GM18519 (cell line): Measurements from ENCODE around the gene SLC30A1.
"Not testable (repeated sequence)": the region's sequence is repeated elsewhere in the genome, so short reads cannot be mapped to it uniquely, and the experiment has no call there.

Experiments
- ATAC-seq: cut with Tn5 transposase; IDR thresholded peaks from one replicate; pipeline ENCODE4 v1.9.1; 2021; ENCODE audit warnings: mild to moderate bottlenecking, moderate library complexity; ENCODE audit not compliant: unreplicated experiment, low FRiP score

SLC30A1 gene

DNA sequence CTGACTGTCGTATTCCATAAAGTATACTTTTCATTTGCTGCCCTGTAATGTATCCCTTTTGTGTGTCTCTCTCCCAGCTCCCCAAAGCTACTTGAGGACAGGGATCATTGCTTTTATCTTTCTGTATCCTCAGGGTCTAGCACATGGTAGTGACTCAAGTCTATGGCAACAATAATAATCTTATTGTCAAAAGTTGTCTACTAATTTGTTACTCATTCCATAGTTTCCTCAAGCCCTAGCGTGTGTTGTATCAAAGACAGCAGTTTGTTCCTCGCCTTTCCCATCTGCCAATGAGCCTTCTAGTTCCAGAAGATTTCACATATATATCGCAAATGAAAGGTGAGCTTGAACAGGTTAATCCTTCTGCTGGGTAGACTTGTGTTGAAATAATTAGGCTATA, 9.8 kb upstream of the SLC30A1 start:
- ATAC-seq = no peak

DNA sequence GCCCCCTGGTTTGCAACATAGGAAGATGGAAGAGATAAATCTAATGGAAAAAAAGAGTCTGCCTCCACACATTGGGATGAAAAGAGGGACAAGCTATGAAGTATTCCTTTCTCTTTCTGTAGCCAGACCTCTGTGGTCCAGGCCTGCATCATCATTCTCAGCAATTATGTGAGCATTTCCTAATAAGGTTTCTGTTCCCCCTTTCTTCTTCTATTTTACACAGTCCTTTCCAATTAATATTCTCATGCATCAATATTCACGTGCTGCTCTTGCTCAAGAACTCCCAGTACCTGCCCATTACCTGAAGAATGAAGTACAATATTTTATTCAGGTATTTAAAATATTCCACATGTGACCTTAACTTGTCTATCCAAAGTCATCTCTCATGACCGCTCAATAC, 8.2 kb upstream of the SLC30A1 start:
- no peak for ATAC-seq

DNA sequence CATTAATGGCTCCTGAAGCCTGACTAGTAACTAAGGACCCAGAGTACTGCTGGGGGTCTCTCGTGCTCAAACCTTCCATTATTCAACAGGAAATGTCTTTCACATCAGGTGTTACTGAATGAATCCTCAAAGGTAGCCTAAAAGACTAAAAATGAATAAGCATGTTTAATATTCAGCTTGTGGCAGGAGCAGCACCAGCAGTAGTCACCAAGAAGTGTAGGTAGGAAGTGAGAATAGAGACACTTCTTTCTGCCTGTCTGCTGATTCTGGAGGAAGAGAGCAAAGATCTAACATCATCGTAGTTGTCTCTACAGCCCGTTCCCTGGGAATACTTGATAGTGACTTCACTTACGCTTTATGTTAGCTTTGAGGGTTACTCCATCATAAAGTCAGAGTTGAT, 7.6 kb upstream of the SLC30A1 start:
- no peak for ATAC-seq

DNA sequence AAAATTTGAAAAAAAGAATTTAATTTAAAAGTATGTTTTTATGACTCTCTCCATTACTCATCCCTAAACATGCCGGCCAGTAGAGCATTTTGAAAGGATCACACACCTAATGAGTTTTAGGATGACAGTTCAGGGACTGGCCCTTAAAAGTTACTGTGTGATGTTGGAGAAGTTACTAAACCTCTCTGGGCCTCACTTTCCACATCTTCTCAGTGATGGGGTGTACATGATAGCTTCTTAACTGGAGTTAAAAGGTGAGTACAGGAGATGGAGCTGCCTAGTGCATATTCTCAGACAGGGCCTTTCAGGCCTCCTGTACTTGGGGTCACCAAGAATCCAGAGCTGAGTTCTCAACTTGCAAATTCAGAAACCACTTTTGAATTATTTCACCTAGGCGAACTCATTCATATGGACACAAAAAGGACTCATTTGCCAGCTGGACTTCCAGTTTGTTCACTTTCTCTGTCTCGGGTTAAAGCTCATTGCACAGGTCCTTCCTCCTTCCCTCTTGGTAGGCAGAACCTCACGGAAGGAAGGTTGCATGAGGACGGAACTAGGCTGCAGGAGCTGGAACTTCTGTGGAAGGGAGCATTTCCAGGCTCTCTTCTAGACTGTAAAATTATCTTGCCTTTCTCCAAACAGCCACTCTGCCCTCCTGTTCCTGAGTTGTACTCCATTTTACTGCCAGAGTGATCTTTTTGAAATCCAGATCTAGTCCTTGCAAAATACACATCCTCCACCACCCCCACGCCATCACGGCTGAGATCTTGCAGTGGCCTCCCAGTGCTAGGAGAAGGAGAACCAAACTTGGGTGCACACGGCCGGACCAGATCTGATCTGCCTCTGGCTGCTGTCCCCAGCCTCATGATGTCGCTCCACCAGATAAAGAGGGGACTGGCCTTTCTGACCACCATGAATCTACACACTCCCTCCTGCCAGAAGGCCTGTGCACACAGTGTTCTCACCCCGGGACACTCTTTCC, 4.3 kb upstream of the SLC30A1 start:
- ATAC-seq = no peak

DNA sequence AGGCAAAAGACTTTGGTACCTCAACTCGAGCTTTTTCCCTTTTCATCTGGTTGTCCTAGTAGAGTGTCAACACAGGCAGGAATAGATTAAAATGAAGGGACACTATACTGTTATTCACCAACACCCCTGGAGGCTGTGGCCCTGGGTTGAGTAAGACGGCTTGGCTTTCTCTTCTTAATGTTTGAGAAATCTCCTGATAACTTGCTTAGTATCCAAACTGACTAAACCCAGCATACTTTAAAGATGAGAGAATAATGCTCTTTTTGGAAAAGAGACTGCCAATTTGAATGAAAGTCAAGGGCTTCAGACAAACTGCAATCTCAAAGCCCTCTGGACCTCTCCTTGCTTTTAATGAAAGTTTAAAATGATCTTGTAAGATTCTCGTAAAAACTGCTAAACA, 2.6 kb upstream of the SLC30A1 start:
- no peak for ATAC-seq

DNA sequence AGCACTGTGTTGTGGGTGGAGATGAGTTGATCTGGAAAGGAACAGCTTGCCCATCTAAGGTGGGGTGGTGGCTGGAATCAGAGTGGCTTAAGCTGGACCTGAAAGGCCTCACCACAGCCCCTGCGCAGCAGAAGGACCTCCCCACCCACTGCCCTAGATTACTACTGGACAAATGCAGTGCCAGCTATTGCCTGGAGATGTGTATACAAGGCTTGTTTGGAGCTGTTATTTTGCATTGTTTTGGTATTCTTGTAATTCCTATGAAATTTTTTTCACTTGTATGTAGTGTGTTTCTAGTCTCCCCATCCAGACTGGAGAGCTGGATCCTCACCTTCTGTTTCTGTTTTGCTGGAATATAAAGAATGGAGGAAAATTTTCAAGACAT, 1.3 kb upstream of the SLC30A1 start:
- ATAC-seq = no peak

DNA sequence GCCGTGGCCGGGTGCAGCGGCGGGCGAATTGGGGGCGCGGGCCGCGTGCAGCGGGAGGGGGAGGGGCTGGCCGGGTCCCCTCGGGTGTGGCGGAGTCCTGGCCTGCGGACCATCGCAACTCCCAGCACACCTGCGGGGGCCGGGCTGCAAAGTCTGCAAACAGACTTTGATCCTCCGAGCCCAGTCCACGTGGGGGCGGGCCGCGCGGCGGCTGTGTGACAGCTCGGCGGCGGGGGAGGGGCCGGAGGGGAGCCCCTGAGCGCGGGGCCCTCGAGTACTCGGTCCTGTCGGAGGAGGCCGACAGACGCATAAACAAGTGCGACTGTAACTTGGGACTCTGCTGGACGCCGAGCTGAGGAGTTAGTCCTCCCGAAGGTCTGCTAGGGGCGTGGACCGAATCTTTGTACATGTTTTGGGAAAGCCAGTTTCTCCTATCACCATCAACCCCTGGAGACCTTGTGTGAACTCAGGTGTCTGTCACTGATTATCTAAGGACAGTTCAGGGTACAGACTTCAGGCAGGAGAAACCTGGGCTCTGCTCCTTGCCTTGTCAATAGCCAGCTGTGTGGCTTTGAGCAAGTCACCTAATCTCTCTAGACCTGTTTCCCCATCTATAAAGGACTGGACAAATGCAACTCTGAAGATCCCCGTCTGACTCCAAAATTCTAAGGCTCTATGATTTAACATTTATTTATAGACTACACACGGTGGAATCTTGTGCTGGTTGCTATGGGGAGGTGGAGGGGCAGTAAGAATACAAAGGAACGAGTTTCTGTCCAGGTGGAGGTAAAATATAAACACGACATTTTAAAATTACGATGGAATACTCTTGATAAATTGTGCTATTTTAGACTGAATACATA, 710 bp upstream of the SLC30A1 start:
- ATAC-seq = peak; percentile 22

DNA sequence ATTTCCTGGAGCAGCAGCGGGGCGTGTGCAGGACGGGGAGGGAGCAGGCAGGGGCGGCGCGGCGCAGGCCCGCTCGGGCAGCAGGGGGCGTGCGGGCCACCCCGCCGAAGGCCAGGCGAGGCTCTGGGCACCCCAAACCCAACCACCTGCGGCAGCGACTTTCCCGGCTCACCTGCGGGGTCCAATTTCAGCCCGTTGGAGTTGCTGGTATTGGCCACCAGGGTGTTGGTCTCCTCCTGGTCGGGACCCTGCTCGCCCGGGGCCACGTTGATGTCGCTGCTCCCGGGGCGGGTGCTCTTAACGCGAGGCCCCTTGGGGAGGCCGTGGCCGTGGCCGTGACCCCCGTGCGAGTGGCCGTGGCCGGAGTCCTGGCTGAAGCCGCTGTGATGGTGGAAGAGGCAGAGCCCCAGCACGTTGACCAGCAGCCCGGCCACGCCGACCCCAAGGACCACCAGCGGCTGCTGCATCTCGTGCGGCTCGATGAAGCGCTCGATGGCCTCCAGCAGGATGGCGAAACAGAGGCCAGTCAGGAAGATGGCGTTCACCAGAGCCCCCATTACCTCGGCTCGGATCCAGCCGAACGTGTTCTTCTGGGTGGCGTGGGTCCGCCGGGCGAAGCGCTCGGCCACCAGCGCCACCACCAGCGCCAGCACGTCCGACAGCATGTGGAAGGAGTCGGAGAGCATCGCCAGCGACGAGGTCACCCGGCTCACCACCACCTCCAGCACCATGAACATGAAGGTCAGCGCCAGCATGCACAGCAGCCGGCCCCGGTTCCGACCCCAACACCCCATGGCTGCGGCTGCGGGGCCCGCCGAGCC, 932 bp downstream of the SLC30A1 start:
- ATAC-seq = peak; percentile 26

DNA sequence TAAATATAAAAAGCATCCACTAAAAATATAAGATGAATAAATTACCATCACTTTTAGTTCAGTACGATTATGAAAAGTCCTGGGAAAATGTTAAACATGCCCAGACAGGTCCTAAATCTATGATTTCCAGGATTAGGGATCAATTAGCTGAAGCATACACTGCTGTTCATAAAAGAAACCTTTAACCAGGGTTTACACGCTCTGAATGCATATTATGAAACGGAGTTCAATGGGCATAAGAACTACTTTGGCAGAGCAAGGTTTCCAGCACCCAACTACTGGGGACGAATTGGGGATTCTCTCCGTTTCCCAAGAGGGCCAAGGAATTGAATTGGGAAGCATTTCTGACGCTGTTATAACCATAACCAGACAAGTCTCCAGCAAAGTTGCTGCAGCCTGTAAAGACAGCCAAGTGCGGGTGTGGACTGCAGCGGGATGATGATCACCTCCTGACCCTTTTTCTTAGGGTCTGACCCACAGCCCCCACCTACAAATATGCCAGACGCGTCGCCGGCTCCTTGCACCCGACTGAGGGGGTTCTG, 1.6 kb downstream of the SLC30A1 start:
- ATAC-seq = no peak

DNA sequence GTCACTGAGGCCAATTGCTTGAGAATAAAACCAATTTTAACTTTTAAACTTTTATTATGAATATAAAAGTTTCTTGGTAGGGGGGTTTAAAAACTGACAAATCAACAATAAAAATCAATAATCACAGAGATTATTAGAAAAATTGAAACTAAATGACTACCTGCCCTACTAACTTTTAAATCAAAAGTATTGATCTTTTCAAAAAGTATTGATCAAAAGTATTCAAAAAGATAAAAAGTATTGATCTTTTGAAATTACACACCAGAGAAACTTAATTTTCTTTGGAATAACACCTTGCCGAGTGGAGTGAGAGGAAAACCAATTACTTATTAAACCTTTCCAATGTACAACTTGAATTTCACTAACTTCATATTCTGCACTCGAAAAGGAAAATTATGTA, 2.2 kb downstream of the SLC30A1 start:
- no peak for ATAC-seq

DNA sequence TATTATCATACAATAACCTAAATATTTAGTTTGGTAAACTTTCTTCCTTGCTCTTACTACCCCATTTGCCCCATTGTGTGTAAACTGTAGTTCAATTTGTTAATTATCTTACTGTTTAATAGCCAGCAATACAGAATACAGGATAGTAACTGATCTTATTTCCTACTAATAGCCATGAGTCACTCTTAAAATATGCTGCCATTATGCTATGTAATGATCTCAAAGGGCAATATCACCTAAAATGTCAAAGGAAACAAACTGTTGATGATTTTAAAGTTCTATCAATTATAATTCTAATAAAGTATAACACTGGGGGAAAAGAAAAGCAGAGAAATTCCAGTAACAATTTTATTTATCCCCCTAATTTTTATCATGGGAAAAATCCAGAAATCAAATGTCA, 4.3 kb downstream of the SLC30A1 start:
- no peak for ATAC-seq

DNA sequence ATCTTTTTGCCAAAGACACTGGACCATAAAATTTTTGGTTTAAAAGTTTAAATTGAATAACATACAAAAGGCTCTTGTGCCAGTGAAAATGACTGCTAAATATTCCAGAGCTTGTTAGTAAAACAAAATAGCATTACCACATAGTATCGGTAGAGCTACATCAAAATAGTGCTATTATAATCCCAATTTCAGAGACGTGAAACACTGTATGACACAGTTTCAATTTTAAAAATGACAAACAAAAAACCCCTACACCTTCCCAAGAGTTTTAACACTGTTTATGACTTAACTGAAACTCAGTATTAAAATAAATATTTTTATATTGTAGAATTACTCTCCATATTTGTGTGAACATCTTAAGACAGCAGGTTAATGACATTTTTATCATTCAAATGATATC, 7.0 kb downstream of the SLC30A1 start:
- ATAC-seq = no peak

DNA sequence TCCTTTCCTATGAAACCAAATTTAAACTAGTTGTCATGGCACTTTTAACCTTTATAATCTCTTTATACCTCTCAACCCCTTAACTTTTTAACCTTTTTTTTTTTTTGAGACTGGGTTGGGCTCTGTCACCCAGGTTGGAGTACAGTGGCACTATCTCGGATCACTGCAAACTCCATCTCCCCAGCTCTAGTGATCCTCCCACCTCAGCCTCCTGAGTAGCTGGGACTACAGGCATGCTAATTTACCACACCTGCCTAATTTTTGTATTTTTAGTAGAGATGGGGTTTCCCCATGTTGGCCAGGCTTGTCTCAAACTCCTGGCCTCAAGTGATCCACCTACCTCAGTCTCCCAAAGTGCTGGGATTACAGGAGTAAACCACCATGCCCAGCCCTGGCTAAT, 8.6 kb downstream of the SLC30A1 start:
- ATAC-seq = not testable (repeated sequence)

DNA sequence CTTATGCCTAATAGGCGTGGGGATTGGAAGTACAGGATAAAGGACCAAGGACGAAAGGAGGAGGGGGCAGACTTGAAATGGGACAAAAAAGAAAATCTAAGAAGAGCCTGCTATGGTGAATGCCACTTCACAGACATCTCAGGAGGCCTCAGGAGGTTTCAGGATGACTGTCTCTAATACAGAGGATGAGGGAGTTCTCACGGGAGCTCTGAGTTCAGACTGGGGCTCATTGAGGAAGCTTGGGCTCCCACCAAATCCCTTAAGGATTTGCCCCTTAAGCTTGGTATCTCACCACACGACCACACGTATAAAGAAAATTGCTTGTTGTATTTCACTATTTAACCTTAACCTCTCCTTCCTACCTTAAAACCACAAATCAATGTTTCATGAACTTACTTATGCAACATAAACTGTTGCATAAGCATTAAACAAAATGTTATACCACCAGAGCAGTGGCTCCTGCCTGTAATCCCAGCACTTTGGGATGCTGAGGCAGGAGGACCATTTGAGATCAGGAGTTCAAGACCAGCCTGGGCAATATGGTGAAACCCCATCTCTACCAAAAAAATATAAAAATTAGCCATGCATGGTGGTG, 12.4 kb downstream of the SLC30A1 start:
- ATAC-seq = peak; percentile 94

DNA sequence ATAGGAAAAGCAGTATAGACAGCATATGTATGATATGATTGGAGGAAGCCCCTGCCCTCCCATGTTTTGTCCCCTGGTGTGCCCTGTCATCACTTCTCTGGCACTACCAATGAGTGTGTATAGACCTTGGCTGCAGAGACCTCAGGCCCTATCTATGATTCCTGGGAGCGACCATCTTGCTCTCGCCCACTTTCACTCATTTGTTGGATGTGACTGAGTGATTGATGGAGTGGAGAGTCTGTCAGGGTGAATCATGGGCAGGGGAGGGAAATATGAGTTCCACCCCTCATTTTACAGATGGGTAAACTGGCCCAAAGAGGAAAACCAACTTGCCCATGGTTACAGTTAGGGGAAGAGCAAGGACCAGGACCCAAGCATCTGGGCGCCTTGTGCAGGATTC, 14.9 kb downstream of the SLC30A1 start:
- no peak for ATAC-seq

DNA sequence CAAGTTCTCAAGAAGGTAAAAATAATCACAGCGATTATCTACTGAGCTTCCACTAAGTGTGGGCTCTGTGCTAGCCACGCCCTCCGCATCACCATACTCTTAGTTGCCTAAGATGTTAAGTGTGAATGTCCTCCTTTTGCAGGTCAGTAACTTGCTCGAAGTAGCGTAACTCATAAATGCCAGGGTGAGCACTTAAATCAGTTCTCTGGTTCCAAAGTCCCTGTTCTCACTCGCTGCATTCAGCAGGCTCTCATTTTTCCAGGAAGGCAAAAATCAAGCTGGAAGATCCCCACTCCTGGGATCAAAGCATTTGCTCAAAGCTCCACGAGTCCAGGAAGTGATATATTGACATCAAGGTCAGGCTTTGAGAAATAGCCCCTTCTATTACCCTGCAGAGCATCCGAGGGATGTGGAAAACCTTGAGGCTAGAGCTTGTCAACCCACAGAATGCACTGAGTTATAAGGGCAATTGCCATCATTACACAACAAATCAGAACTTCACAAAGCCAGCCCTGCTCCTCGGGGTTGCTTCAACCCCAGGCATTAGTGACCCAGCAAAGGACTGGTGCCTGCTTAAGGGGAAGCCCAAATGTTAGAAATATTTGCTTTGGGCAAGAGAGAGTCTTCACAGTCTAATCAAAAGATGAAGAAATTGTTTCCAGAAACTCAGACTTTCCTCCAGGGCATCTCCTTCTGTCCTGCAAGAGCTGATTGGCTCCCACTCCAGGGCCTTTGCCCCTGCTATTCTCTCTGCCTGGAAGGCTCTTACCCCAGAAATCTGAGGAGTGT, 19.5 kb downstream of the SLC30A1 start:
- ATAC-seq = no peak

DNA sequence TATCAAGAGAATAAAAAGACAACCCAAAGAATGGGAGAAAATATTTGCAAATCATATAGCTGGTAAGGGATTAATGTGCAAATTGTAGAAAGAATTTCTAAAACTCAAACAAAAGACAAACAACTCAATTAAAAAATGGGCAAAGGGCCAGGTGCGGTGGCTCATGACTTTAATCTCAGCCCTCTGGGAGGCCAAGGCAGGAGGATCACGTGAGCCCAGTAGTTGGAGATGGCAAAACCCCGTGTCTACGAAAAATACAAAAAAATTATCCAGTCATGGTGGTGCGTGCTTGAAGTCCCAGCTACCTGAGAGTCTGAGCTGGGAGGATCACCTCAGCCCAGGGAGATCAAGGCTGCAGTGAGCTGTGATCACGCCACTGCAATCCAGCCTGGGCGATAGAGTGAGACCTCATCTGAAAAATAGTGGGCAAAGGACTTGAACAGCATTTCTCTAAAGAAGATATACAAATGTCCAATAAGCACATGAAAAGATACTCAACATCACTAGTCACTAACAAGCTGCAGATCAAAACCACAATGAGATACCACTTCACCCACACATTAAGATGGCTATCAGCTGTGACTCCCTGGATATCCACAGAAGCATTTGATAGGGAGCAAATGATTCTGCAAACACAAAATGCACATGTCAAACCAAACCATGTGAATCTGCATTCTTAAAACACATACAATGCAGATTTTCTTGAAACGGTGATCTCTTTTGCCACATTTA, 20.9 kb downstream of the SLC30A1 start:
- no peak for ATAC-seq

DNA sequence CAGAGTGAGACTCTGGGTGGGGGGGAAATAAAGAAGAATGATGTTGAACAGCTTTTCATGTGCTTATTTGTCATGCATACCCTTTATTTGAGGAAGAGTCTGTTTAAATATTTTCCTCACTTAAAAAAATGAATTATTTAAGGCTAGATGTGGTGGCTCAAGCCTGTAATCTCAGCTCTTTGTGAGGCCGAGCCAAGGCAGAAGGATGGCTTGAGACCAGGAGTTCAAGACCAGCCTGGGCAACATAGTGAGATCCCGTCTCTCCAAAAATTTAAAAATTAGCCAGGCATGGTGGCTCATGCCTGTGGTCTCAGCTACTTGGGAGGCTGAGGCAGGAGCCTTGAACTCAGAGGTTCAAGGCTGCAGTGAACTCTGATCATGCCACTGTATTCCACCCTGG, 25.4 kb downstream of the SLC30A1 start:
- ATAC-seq = no peak
